GM13976 (cell line): ENCODE data around the gene MOCS1.

Source experiments
- DNase-seq: peaks from one replicate; pipeline ENCODE4 v3.0.0; 2012; ENCODE audit warnings: low spot score
- in situ Hi-C: fragments of 300-500 bp; cut with MboI; formaldehyde crosslinking; loops from one replicate; pipeline ENCODE4 v1.12.0; 2022; ENCODE audit warnings: low sequenced_read_pairs, mixed read lengths, inconsistent platforms; ENCODE audit not compliant: unreplicated experiment
- TF ChIP-seq, protein P1 (sequence below): IDR thresholded peaks from 2 replicates; pipeline ENCODE4 v1.5.1; 2012; ENCODE audit warnings: borderline replicate concordance, mild to moderate bottlenecking; ENCODE audit not compliant: insufficient read depth; ENCODE audit errors: extremely low read depth, missing control alignments, control extremely low read depth

MOCS1 gene

DNA sequence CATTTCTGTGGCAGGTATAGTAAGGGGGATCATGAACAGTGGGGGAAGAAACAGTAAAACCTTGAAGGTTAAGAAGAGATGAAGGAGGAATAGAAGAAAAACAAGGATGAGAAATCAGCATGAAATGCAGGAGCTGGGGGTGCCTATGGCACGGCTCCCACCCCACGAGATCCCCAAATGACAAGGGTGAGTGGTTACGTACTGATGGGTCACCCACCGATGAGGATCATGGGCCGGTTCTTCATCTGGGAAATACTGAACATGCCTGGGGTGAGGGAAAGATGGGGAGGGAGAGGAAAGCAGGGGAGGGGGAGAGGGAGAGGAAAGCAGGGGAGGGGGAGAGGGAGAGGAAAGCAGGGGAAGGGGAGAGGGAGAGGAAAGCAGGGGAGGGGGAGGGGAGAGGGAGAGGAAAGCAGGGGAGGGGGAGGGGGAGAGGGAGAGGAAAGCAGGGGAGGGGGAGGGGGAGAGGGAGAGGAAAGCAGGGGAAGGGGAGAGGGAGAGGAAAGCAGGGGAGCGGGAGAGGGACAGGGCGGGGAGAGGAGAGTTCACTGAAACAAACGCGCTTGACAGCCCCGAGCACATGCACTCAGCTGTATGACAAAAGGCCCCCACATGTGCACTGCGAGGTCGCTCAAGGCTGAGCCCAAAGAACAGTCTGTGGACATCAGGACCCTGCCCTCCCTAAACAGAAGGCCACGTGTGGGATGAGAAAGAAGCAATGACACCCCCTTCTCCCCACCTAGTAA, 25.3 kb downstream of the MOCS1 start:
- in situ Hi-C loops: no loop called here
- TF ChIP-seq, protein P1, sequence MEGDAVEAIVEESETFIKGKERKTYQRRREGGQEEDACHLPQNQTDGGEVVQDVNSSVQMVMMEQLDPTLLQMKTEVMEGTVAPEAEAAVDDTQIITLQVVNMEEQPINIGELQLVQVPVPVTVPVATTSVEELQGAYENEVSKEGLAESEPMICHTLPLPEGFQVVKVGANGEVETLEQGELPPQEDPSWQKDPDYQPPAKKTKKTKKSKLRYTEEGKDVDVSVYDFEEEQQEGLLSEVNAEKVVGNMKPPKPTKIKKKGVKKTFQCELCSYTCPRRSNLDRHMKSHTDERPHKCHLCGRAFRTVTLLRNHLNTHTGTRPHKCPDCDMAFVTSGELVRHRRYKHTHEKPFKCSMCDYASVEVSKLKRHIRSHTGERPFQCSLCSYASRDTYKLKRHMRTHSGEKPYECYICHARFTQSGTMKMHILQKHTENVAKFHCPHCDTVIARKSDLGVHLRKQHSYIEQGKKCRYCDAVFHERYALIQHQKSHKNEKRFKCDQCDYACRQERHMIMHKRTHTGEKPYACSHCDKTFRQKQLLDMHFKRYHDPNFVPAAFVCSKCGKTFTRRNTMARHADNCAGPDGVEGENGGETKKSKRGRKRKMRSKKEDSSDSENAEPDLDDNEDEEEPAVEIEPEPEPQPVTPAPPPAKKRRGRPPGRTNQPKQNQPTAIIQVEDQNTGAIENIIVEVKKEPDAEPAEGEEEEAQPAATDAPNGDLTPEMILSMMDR: no peak
- no peak for DNase-seq

DNA sequence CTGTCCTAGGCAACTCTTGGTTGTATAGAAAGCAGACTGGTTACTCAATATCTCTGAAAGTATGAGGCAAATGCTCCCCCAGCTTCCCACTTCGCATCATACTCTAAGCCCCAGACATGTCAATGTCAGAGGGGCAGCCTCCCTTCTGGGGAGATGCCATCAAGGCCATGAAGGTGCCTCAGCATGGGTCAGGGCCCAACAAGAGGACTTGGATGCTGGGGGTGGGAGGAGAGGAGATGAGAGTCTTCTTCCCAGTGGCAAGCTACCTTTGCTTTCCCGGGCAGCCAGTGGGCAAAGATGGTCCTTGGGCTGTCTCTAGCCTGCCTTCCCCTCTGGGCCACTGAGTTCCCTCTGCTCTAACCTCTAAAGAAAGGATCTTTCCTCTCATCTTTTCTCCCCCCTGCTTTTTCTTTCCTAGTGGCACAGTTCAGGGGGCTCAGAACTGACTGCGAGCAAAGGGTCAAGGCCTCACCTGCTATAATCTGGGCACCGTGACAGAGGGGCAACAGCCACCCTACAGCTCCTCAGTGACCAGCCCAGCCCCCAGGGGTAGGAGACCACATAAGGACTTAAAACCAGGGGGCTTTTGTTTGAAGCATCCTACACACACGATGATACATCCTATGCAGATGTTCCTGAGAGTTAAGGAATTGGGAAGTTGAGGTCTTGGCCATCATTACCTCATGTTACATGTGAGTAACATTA, 26.2 kb downstream of the MOCS1 start:
- TF ChIP-seq, protein P1: no peak
- in situ Hi-C loops: no loop called here

DNA sequence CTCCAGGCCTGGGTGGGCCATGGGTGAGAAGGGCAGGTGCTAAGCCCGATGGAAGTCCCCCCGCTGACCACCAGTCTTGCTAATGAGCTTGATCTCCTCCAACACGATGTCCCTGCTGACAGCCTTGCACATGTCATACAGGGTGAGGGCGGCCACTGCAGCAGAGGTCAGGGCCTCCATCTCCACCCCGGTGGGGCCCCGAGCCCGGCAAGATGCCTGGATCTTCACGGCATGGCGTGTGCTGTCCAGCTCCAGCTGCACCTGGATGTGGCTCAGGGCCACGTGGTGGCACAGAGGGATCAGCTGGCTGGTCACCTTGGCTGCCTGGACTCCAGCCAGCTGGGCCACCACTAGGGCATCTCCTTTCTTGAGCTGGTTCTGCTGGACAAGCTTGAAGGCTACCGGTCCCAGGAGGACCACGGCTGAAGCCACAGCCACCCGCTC, 27.9 kb downstream of the MOCS1 start:
- in situ Hi-C loops: no loop called here
- TF ChIP-seq, protein P1: no peak
- no peak for DNase-seq

More for the DNA sequence above, 26.2 kb downstream of the MOCS1 start:
- no peak for DNase-seq

DNA sequence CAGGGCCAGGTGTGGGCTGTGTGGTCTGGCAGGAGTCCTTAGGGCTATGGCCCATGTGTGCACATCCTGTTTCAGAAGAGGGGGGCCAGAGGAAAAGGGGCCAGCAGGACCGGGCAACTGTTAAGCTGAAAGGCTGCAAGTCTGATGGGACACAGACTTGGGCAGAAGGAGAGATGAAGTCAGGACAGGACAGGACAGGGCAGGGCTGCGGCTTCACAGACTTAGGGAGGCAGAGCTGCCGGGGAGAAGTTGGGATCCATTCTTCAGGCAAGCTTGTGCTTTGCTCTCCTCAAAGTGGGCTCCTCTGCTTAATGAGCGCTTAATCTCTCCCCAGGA, 28.7 kb downstream of the MOCS1 start:
- DNase-seq: no peak
- in situ Hi-C loops: no loop called here
- TF ChIP-seq, protein P1: no peak

DNA sequence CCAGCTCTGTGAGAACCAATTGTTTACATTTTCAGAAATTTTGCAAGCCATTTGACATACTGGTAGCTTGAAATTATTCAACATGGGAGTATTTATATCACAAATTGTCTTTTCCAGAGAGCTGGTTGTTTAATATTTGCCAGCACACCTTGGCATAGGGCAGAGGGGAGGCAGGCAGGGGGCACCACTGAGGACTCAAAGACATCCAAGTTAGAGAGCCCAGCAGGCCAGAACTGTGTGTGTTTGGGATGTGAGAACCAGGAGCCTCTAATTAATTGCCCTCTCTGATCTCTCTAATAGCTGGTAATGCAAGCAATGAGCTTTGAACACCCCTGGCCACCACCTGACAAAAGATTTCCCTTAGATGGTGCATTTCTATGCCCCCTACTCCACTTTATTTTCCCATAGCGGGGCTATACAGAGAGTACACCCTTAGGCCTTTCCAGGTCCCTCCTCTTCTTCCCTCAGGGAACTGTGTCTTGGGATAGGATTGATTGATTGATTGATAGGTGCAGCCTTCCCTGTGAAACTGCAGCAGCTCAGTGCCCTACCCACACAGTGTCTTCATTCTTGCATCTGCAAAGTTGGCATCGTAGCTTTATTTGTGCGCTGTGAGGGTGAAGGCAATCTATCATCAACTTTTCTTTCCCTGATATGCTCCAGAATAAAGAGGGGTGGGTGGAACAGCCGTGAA, 29.2 kb downstream of the MOCS1 start:
- no peak for DNase-seq
- in situ Hi-C loops: no loop called here
- TF ChIP-seq, protein P1: no peak

DNA sequence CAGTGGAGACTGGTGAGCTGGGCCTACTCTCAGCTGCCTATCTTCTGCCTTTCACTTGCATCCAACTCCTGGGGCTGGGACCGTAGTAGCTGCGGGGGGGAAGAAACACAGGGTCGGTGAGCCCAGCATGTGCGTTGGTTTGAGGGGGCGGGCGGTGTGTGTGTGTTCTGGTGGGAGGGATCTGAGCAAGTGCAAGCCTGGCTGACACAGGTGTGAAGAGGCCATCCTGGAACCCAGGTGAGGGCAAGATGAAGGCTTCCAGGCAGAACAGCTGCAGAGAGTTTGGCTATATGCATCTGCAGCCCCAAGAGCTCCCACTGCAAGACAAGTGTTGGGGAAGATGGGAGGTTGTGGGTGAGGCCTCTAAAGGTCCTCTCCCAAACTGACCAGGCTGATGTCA, 30.6 kb downstream of the MOCS1 start:
- in situ Hi-C loops: no loop called here
- TF ChIP-seq, protein P1: no peak
- DNase-seq: no peak
